ENCODE measurements around the gene SP5. TPM values are rescaled to one million over a fixed set of nuclear protein-coding genes. Genes with fewer than 3 reads are reported as not detected.

The SP5 gene
- total and polyA plus RNA-seq, 9 donors, result 0.20 to 2.9 (median 0.79) TPM; not detected in 1

DNA sequence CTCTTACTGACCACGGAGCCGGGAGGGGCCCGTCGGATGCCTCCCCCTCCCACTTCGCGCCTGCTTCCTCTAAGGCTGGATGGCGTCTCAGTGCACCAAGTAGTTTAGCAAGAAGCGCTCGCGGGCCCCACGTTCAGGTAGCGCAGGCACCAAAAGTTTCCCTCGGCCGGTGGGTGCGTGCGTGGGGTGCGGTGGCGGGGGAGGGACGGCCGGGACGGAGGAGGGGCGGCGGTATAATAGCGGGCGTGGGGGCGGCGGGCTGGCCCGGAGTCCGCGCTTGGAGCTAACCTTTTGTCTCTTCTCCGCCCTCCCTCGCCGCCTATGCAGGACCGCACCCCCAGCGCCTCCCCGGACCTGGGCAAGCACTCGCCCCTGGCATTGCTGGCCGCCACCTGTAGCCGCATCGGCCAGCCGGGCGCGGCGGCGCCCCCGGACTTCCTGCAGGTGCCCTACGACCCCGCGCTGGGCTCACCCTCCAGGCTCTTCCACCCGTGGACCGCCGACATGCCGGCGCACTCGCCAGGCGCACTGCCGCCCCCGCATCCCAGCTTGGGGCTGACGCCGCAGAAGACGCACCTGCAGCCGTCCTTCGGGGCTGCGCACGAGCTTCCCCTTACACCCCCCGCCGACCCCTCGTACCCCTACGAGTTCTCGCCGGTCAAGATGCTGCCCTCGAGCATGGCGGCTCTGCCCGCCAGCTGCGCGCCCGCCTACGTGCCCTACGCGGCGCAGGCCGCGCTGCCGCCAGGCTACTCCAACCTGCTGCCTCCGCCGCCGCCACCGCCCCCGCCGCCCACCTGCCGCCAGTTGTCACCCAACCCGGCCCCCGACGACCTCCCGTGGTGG is 1.0 kb downstream of the SP5 start:
- no peak overlapping the region for H3K27ac ChIP-seq
- intact Hi-C loops (cut with DNase I), result loop anchor here in 1 of 4 donors (10.0 kb wide), 1 partner anchor 99 kb away; the partner anchor contains the start of gene GAD1
- TF ChIP-seq EP300 (IDR thresholded peaks at IDR 0.05), result no peak
- TF ChIP-seq, protein P1, sequence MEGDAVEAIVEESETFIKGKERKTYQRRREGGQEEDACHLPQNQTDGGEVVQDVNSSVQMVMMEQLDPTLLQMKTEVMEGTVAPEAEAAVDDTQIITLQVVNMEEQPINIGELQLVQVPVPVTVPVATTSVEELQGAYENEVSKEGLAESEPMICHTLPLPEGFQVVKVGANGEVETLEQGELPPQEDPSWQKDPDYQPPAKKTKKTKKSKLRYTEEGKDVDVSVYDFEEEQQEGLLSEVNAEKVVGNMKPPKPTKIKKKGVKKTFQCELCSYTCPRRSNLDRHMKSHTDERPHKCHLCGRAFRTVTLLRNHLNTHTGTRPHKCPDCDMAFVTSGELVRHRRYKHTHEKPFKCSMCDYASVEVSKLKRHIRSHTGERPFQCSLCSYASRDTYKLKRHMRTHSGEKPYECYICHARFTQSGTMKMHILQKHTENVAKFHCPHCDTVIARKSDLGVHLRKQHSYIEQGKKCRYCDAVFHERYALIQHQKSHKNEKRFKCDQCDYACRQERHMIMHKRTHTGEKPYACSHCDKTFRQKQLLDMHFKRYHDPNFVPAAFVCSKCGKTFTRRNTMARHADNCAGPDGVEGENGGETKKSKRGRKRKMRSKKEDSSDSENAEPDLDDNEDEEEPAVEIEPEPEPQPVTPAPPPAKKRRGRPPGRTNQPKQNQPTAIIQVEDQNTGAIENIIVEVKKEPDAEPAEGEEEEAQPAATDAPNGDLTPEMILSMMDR (IDR thresholded peaks at IDR 0.05), result no peak
- TF ChIP-seq POLR2A (IDR thresholded peaks at IDR 0.05), result no peak
- no peaks in the 10 kb centered on the region for H3K9me3 ChIP-seq
- peak overlapping the region; percentile 42 for H3K4me3 ChIP-seq
- 2 to 3% (median 2%) methylated on average over 40 to 95 of the region's 95 CpGs for WGBS, 3 donors
- DNase-seq, result peak in 2 of 5 donors; percentile 15 to 51
- no peaks in the 10 kb centered on the region for H3K27me3 ChIP-seq
- peaks cover 15% of the 10 kb centered on the region for H3K4me1 ChIP-seq (ENCODE audit: insufficient read depth)
- no peaks in the 10 kb centered on the region for H3K36me3 ChIP-seq

DNA sequence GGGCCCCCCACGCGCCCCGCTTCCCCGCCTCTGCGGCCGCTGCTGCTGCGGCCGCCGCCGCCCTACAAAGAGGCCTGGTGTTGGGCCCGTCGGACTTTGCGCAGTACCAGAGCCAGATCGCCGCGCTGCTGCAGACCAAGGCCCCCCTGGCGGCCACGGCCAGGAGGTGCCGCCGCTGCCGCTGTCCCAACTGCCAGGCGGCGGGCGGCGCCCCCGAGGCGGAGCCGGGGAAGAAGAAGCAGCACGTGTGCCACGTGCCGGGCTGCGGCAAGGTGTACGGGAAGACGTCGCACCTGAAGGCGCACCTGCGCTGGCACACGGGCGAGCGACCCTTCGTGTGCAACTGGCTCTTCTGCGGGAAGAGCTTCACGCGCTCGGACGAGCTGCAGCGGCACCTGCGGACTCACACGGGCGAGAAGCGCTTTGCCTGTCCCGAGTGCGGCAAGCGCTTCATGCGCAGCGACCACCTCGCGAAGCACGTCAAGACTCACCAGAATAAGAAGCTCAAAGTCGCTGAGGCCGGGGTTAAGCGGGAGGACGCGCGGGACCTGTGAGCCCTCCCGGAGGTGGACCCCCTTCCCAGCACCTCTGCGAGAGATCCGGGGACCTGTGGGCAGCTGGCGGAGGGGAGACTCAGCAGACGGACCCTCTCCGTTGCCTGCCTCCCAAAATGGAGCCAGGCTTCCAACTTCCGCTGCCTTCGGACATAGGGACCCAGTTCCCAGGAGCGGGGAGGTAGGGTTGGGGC is 1.9 kb downstream of the SP5 start:
- Histone ChIP-seq H3K9me3 (no peaks in the 10 kb centered on the region), H3K27me3 (no peaks in the 10 kb centered on the region), H3K4me1 (ENCODE audit: insufficient read depth) (peaks cover 15% of the 10 kb centered on the region), H3K36me3 (no peaks in the 10 kb centered on the region), H3K4me3 (peak overlapping the region; percentile 42), H3K27ac (no peak overlapping the region)
- peak in 3 of 5 donors; percentile 19 to 55 (median 28) for DNase-seq
- intact Hi-C loops (cut with DNase I), result loop anchor here in 1 of 4 donors (10.0 kb wide), 1 partner anchor 98 kb away; the partner anchor contains the start of gene GAD1
- no peak for TF ChIP-seq EP300 (IDR thresholded peaks at IDR 0.05)
- TF ChIP-seq, protein P1 (IDR thresholded peaks at IDR 0.05), result peak in 2 of 3 donors; percentile 11 to 24
- WGBS, 3 donors, result 14 to 20% (median 15%) methylated on average over 60 to 74 of the region's 74 CpGs

DNA sequence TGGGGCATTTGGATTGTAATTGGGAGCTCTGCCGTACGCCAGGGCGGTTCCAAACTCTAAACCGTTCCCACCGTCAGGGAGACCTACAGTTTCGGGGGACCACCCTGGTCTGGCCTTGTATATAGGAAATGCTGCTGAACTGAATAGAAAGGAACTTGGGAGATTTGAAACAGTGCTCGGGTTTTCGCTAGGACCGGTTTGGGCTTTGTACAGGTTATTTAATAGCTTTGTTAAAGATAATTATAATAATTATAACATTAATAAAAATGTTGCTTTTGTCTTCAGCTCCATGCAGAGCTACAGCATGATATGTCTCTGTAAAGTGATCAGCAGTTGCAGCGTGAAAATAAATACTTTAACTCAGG is 2.4 kb downstream of the SP5 start:
- no peaks in the 10 kb centered on the region for H3K27me3 ChIP-seq
- peaks cover 15% of the 10 kb centered on the region for H3K4me1 ChIP-seq (ENCODE audit: insufficient read depth)
- no peak for TF ChIP-seq POLR2A (IDR thresholded peaks at IDR 0.05)
- TF ChIP-seq, protein P1 (IDR thresholded peaks at IDR 0.05), result no peak
- TF ChIP-seq EP300 (IDR thresholded peaks at IDR 0.05), result no peak
- H3K36me3 ChIP-seq, result no peaks in the 10 kb centered on the region
- H3K9me3 ChIP-seq, result no peaks in the 10 kb centered on the region
- H3K4me3 ChIP-seq, result no peak overlapping the region
- intact Hi-C loops (cut with DNase I), result loop anchor here in 1 of 4 donors (10.0 kb wide), 1 partner anchor 97 kb away; the partner anchor contains the start of gene GAD1
- no peak for DNase-seq
- no peak overlapping the region for H3K27ac ChIP-seq
- WGBS, 3 donors, result 61 to 69% (median 61%) methylated on average over 10 of the region's 10 CpGs

DNA sequence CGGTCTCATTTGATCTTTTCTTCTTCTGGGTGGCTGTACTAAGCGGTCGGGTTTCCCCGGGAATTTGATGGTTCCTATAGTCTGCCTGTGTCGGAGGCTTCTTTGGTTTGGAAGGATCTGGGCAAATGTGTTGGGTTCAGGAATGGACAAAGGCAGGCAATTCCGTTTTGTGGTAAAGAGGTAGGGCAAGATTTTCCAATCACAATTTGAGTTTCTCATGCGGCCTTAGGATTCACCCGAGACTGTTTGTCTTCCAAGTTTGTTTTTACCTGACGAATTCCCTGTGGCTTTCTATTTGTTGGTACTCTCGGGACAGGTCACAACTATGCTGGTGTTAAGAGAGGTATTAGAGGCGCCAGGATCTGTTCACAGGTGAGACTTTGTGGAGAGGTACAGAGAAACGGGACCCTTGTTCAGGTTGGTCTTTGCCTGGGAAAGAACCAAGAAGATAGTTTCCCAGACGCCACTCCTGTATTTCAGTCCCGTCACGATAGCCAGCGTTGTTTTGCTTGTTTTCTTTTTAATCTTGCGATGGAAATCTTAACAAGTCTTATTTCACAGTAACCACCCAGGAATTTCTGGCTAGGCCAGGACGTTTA is 3.0 kb downstream of the SP5 start:
- no peak overlapping the region for H3K4me3 ChIP-seq
- H3K36me3 ChIP-seq, result no peaks in the 10 kb centered on the region
- 73 to 80% (median 75%) methylated on average over 18 of the region's 18 CpGs for WGBS, 3 donors
- no peak overlapping the region for H3K27ac ChIP-seq
- intact Hi-C loops (cut with DNase I), result loop anchor here in 1 of 4 donors (10.0 kb wide), 1 partner anchor 97 kb away; the partner anchor contains the start of gene GAD1
- no peak for DNase-seq
- H3K9me3 ChIP-seq, result no peaks in the 10 kb centered on the region
- H3K27me3 ChIP-seq, result no peaks in the 10 kb centered on the region
- TF ChIP-seq, protein P1 (IDR thresholded peaks at IDR 0.05), result no peak
- H3K4me1 ChIP-seq (ENCODE audit: insufficient read depth), result peaks cover 15% of the 10 kb centered on the region
